ENCODE results near the gene FAM221B.

DNA sequence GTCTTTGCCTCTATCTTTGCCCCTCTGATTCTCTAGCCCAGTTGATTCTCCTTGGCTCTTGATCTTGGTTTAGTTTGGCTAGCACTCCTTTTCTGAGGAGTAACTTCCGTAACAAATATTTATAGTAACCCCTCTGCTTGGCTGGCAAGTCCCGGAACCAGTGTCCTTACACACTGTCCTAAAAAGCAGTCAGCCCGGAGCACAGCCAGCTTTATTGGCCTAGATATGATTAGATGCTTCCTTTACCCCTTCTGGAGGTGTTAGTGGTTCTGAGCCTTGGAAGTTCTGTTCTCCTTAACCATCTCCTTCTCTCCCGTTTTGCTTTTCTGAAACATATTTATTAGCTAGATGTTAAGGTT, 57.5 kb downstream of the FAM221B start:
- TF ChIP-seq, protein P1, sequence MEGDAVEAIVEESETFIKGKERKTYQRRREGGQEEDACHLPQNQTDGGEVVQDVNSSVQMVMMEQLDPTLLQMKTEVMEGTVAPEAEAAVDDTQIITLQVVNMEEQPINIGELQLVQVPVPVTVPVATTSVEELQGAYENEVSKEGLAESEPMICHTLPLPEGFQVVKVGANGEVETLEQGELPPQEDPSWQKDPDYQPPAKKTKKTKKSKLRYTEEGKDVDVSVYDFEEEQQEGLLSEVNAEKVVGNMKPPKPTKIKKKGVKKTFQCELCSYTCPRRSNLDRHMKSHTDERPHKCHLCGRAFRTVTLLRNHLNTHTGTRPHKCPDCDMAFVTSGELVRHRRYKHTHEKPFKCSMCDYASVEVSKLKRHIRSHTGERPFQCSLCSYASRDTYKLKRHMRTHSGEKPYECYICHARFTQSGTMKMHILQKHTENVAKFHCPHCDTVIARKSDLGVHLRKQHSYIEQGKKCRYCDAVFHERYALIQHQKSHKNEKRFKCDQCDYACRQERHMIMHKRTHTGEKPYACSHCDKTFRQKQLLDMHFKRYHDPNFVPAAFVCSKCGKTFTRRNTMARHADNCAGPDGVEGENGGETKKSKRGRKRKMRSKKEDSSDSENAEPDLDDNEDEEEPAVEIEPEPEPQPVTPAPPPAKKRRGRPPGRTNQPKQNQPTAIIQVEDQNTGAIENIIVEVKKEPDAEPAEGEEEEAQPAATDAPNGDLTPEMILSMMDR (IDR thresholded peaks at IDR 0.05), result no peak
- TF ChIP-seq POLR2AphosphoS5 (IDR thresholded peaks at IDR 0.05), result peak in 1 of 3 donors; percentile 12

All from transverse colon (tissue), 4 donors.